WTC11 (cell line): ENCODE data around the gene LATS2. TPM values are rescaled to one million over a fixed set of nuclear protein-coding genes. Genes with fewer than 3 reads are reported as not detected.

Source experiments
- ATAC-seq: fragments of 200-7000 bp; cut with Tn5 transposase; 2 replicates; pipeline ENCODE4 v1.10.0; 2021; ENCODE audit warnings: mild to moderate bottlenecking, moderate library complexity
- CTCF ChIA-PET: fragments of 300-600 bp; sonication (Branson Sonifier 250); formaldehyde crosslinking; loops from one replicate; lab custom pipeline; 2021; ENCODE audit warnings: antibody characterized with exemption; lab: Charles Lee
- POLR2A ChIA-PET: fragments of 350-600 bp; sonication (Branson Sonifier 250); formaldehyde crosslinking; loops from one replicate; lab custom pipeline; 2021; ENCODE audit warnings: antibody characterized with exemption; lab: Charles Lee
- DNase-seq: peaks from one replicate; pipeline ENCODE4 v3.0.0; 2021; ENCODE audit warnings: low spot score
- H3K27ac Mint-ChIP-seq: 2 replicates; pipeline ENCODE4 v1.8.0; 2021; ENCODE audit warnings: mixed read lengths
- H3K27me3 Mint-ChIP-seq: 2 replicates; pipeline ENCODE4 v1.8.0; 2021; ENCODE audit warnings: low read depth, mild to moderate bottlenecking, moderate library complexity, mixed read lengths
- H3K36me3 Mint-ChIP-seq: 2 replicates; pipeline ENCODE4 v1.8.0; 2021; ENCODE audit warnings: mixed read lengths
- H3K4me1 Mint-ChIP-seq: 2 replicates; pipeline ENCODE4 v1.8.0; 2022; ENCODE audit warnings: mixed read lengths
- H3K4me3 Mint-ChIP-seq: 2 replicates; pipeline ENCODE4 v1.8.0; 2021; ENCODE audit warnings: mild to moderate bottlenecking, moderate library complexity, mixed read lengths
- H3K9me3 Mint-ChIP-seq: 2 replicates; pipeline ENCODE4 v1.8.0; 2021; ENCODE audit warnings: mixed read lengths
- CREM ChIP-seq: sonication (generic); formaldehyde crosslinking; IDR thresholded peaks from 2 replicates; pipeline ENCODE4 v1.8.1; 2022; ENCODE audit warnings: mild to moderate bottlenecking, missing genetic modification reagents, moderate library complexity
- FOXP1 ChIP-seq: sonication (generic); formaldehyde crosslinking; IDR thresholded peaks from 2 replicates; pipeline ENCODE4 v1.8.0; 2022; ENCODE audit warnings: missing genetic modification reagents, mild to moderate bottlenecking, moderate library complexity, borderline replicate concordance
- GABPB1 ChIP-seq: sonication (generic); formaldehyde crosslinking; IDR thresholded peaks from 2 replicates; pipeline ENCODE4 v1.8.1; 2023; ENCODE audit warnings: mild to moderate bottlenecking, missing genetic modification reagents
- GTF2I ChIP-seq: fragments of 250-450 bp; sonication (Bioruptor Pico); conservative IDR thresholded peaks from 2 replicates; pipeline ENCODE4 v1.4.0; 2021; ENCODE audit warnings: mild to moderate bottlenecking
- NFYB ChIP-seq: sonication (generic); formaldehyde crosslinking; conservative IDR thresholded peaks from 2 replicates; pipeline ENCODE4 v1.8.0; 2022; ENCODE audit warnings: low read depth, missing genetic modification reagents
- NR2C2 ChIP-seq: sonication (generic); formaldehyde crosslinking; IDR thresholded peaks from 2 replicates; pipeline ENCODE4 v1.8.0; 2022; ENCODE audit warnings: mild to moderate bottlenecking, missing genetic modification reagents
- NR3C1 ChIP-seq: sonication (generic); formaldehyde crosslinking; conservative IDR thresholded peaks from 2 replicates; pipeline ENCODE4 v1.8.1; 2023; ENCODE audit warnings: low read depth, mild to moderate bottlenecking, missing genetic modification reagents
- RELA ChIP-seq: sonication (generic); formaldehyde crosslinking; IDR thresholded peaks from 2 replicates; pipeline ENCODE4 v1.8.1; 2022; ENCODE audit warnings: missing genetic modification reagents, mild to moderate bottlenecking, borderline replicate concordance
- TCF7 ChIP-seq: sonication (generic); formaldehyde crosslinking; IDR thresholded peaks from 2 replicates; pipeline ENCODE4 v1.8.0; 2022; ENCODE audit warnings: mild to moderate bottlenecking, low read depth, missing genetic modification reagents, moderate library complexity
- ZNF121 ChIP-seq: sonication (generic); formaldehyde crosslinking; IDR thresholded peaks from 2 replicates; pipeline ENCODE4 v1.8.0; 2023; ENCODE audit warnings: missing genetic modification reagents
- ZNF219 ChIP-seq: sonication (generic); formaldehyde crosslinking; IDR thresholded peaks from 2 replicates; pipeline ENCODE4 v1.8.0; 2023; ENCODE audit warnings: missing genetic modification reagents, mild to moderate bottlenecking, borderline replicate concordance
- total RNA-seq: library from RNA; stranded (reverse); gene quantifications from 3 replicates; pipeline ENCODE4 v1.2.3, GENCODE V29; 2021
- TF ChIP-seq, protein P1 (sequence below): sonication (generic); formaldehyde crosslinking; IDR thresholded peaks from 2 replicates; pipeline ENCODE4 v1.8.1; 2023; ENCODE audit warnings: mild to moderate bottlenecking, missing genetic modification reagents
- TF ChIP-seq, protein P2 (sequence below): sonication (generic); formaldehyde crosslinking; IDR thresholded peaks from 2 replicates; pipeline ENCODE4 v1.8.0; 2022; ENCODE audit warnings: missing genetic modification reagents
- TF ChIP-seq, protein P3 (sequence below): sonication (generic); formaldehyde crosslinking; IDR thresholded peaks from 2 replicates; pipeline ENCODE4 v1.8.0; 2023; ENCODE audit warnings: missing genetic modification reagents, mild to moderate bottlenecking, borderline replicate concordance
- TF ChIP-seq, protein P4 (sequence below): sonication (generic); formaldehyde crosslinking; IDR thresholded peaks from 2 replicates; pipeline ENCODE4 v1.8.1; 2022; ENCODE audit warnings: low read depth, missing genetic modification reagents, borderline replicate concordance

The LATS2 gene
- total RNA-seq, 1 experiment from 2014 or later, result 28.9 TPM

DNA sequence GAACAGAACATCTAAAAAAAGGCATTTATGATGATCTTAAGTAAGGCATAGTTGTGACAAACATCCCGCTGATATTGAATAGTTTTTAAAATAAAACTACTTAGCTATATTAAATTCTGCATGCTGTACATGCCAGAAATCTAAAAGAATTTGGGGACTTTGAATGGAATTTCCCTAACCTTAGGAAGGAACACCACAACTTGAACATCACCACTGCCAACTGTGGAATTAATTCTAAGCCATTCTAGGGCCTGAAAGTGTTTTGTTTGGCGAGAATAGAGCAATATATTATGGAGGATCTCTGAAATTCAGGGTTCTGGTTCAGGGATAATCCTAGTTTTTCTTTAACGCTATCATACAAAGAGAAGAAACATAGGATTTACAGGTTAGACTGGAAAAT lies 17.8 kb upstream of the LATS2 start (continued):
- TF ChIP-seq TCF7, result no peak

DNA sequence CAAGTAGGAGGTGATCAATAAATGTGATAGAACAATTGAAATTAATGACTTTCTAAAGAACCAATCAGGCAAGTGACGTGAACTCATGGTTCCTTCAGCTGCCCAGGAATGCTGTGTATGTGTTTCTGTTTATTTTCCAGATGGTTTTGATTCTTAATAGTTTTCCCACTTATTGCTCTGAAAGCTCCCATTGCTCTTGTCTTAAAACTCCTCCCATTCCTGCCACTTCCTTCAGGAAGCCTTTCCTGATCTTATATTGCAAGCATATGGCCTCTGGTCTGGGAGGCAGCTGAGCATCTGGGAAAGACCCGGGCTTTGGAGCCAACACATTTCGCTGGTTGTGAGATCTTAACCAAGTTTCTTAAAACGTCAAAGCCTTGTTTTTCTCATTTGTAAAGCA lies 17.1 kb upstream of the LATS2 start:
- ChIA-PET CTCF (interaction anchor here (1.2 kb wide), 1 partner anchor 17 kb away, joined by 3 read pairs; the partner anchor contains the start of gene LATS2), POLR2A (no interaction called here)
- DNase-seq (no peak), ATAC-seq (no peak)
- TF ChIP-seq ZNF219 (CRISPR knock-in tag), result no peak
- no peak for TF ChIP-seq NFYB (CRISPR knock-in tag)
- TF ChIP-seq GABPB1 (CRISPR knock-in tag), result no peak
- Mint-ChIP-seq H3K9me3 (no peaks in the 10 kb centered on the region), H3K27ac (no peak overlapping the region), H3K36me3 (no peaks in the 10 kb centered on the region), H3K4me3 (no peak overlapping the region), H3K4me1 (peaks cover 37% of the 10 kb centered on the region), H3K27me3 (peaks cover 6% of the 10 kb centered on the region)

DNA sequence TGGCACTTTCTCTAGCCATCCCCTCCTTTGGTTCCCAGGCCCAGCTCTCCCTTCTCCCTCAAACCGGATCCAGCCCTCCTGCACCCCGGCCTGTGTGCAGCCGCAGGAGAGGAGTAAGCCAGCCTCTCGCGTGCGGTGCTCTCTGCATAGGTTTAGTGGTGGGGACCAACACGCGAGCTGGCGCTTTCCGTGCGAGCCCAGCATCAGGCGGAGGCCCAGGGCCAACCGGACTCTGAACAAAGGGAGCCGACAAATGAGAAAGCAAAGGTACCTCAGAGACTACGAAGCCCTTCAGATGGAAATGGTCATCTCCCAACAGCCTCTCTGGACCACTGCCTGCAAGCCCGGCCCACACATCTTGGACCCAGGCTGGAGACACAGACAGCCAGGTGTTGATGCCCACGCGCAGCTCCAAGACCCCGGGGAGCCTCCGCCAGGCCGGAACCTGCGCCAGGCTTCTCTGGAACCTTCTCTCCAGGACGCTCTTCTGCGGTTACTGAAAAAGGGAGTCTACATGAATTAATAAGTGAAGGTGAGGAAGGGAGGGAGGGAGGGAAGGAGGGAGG lies 16.5 kb upstream of the LATS2 start:
- ChIA-PET CTCF (interaction anchor here (0.7 to 1.2 kb wide), 2 partner anchors 16 kb away, joined by 3 read pairs; partner anchors contain the start of gene LATS2), POLR2A (no interaction called here)
- ATAC-seq (no peak), DNase-seq (no peak)
- Mint-ChIP-seq H3K27ac (0 out of 2 replicates have a peak overlapping the region, but pooled peaks have one; percentile 11), H3K36me3 (no peaks in the 10 kb centered on the region), H3K27me3 (peaks cover 6% of the 10 kb centered on the region), H3K9me3 (no peaks in the 10 kb centered on the region), H3K4me1 (peaks cover 37% of the 10 kb centered on the region), H3K4me3 (peak overlapping the region; percentile 21; the same call in 1 of the 2 replicates)
- TF ChIP-seq GTF2I (CRISPR knock-in tag) (no peak), FOXP1 (0 out of 2 replicates have a peak, but pooled peaks have one; percentile 20)
- TF ChIP-seq, protein P1, sequence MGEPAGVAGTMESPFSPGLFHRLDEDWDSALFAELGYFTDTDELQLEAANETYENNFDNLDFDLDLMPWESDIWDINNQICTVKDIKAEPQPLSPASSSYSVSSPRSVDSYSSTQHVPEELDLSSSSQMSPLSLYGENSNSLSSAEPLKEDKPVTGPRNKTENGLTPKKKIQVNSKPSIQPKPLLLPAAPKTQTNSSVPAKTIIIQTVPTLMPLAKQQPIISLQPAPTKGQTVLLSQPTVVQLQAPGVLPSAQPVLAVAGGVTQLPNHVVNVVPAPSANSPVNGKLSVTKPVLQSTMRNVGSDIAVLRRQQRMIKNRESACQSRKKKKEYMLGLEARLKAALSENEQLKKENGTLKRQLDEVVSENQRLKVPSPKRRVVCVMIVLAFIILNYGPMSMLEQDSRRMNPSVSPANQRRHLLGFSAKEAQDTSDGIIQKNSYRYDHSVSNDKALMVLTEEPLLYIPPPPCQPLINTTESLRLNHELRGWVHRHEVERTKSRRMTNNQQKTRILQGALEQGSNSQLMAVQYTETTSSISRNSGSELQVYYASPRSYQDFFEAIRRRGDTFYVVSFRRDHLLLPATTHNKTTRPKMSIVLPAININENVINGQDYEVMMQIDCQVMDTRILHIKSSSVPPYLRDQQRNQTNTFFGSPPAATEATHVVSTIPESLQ (CRISPR knock-in tag), result no peak

DNA sequence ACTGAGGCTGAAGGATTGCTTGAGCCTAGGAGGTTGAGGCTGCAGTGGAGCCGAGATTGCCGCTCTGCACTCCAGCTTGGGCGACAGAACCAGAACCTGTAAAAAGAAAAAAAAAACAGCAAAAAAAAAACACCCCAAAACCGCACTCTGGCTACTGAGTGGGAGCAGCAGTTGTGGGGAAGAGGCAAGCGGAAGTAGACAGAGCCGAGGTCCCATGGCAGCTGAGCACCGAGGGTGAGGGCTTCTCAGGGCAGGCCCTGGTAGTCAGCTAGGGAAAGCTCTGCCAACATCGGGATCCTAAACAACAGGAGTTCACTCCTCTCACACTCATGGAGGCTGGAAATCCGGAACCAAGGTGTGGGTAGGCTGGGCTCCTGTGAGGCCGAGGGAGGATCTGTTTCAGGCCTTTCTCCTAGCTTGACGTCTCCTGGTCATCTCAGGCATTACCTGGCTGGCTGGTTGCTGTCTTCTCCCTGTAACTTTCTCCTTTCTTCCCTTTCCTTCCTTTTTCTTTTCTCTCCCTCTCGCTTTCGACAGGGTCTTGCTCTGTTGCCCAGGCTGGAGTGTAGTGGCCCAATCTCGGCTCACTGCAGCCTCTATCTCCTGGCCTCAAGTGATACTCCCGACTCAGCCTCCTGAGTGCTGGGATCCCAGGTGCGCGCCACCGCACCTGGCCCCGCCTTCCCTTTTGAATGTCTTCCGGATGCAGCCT lies 15.8 kb upstream of the LATS2 start:
- H3K9me3 Mint-ChIP-seq, result no peaks in the 10 kb centered on the region
- CTCF ChIA-PET, result interaction anchor here (0.7 kb wide), 1 partner anchor 15 kb away, joined by 3 read pairs; no protein-coding TSS in a partner anchor

DNA sequence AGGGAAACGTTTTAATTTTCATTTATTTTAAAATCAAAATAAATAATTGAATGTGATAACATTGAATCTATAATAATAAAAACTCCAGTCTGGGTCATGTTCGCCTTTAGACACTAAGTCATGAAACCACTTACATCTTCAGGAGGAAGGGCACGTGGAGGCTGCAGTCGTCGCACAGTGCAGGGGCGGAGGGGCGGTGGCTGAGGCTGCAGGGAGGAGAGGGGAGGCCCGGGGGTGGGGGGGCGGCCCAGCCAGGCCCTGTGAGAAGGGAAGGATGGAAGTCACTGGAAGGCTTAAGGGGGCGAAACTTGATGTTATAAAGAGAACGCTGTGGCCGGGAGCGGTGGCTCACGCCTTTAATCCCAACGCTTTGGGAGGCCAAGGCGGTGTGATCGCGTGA lies 14.9 kb upstream of the LATS2 start:
- Mint-ChIP-seq H3K36me3 (no peaks in the 10 kb centered on the region), H3K27me3 (peaks cover 6% of the 10 kb centered on the region), H3K9me3 (no peaks in the 10 kb centered on the region), H3K4me1 (peaks cover 37% of the 10 kb centered on the region), H3K27ac (no peak overlapping the region), H3K4me3 (peak overlapping the region; percentile 37)
- CTCF ChIA-PET, result no interaction called here
- DNase-seq (peak; percentile 38), ATAC-seq (peak; percentile 17)
- POLR2A ChIA-PET, result interaction anchor here (0.6 to 1.1 kb wide), 2 partner anchors 15 to 16 kb away, joined by 3 to 5 read pairs; partner anchors contain the start of gene LATS2
- TF ChIP-seq, protein P2, sequence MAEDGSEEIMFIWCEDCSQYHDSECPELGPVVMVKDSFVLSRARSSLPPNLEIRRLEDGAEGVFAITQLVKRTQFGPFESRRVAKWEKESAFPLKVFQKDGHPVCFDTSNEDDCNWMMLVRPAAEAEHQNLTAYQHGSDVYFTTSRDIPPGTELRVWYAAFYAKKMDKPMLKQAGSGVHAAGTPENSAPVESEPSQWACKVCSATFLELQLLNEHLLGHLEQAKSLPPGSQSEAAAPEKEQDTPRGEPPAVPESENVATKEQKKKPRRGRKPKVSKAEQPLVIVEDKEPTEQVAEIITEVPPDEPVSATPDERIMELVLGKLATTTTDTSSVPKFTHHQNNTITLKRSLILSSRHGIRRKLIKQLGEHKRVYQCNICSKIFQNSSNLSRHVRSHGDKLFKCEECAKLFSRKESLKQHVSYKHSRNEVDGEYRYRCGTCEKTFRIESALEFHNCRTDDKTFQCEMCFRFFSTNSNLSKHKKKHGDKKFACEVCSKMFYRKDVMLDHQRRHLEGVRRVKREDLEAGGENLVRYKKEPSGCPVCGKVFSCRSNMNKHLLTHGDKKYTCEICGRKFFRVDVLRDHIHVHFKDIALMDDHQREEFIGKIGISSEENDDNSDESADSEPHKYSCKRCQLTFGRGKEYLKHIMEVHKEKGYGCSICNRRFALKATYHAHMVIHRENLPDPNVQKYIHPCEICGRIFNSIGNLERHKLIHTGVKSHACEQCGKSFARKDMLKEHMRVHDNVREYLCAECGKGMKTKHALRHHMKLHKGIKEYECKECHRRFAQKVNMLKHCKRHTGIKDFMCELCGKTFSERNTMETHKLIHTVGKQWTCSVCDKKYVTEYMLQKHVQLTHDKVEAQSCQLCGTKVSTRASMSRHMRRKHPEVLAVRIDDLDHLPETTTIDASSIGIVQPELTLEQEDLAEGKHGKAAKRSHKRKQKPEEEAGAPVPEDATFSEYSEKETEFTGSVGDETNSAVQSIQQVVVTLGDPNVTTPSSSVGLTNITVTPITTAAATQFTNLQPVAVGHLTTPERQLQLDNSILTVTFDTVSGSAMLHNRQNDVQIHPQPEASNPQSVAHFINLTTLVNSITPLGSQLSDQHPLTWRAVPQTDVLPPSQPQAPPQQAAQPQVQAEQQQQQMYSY (CRISPR knock-in tag), result no peak
- TF ChIP-seq, protein P3, sequence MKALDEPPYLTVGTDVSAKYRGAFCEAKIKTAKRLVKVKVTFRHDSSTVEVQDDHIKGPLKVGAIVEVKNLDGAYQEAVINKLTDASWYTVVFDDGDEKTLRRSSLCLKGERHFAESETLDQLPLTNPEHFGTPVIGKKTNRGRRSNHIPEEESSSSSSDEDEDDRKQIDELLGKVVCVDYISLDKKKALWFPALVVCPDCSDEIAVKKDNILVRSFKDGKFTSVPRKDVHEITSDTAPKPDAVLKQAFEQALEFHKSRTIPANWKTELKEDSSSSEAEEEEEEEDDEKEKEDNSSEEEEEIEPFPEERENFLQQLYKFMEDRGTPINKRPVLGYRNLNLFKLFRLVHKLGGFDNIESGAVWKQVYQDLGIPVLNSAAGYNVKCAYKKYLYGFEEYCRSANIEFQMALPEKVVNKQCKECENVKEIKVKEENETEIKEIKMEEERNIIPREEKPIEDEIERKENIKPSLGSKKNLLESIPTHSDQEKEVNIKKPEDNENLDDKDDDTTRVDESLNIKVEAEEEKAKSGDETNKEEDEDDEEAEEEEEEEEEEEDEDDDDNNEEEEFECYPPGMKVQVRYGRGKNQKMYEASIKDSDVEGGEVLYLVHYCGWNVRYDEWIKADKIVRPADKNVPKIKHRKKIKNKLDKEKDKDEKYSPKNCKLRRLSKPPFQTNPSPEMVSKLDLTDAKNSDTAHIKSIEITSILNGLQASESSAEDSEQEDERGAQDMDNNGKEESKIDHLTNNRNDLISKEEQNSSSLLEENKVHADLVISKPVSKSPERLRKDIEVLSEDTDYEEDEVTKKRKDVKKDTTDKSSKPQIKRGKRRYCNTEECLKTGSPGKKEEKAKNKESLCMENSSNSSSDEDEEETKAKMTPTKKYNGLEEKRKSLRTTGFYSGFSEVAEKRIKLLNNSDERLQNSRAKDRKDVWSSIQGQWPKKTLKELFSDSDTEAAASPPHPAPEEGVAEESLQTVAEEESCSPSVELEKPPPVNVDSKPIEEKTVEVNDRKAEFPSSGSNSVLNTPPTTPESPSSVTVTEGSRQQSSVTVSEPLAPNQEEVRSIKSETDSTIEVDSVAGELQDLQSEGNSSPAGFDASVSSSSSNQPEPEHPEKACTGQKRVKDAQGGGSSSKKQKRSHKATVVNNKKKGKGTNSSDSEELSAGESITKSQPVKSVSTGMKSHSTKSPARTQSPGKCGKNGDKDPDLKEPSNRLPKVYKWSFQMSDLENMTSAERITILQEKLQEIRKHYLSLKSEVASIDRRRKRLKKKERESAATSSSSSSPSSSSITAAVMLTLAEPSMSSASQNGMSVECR (CRISPR knock-in tag), result no peak
- TF ChIP-seq CREM, result no peak

More for the DNA sequence above, 15.8 kb upstream of the LATS2 start:
- H3K4me3 Mint-ChIP-seq, result peak overlapping the region; percentile 21
- no peak overlapping the region for H3K27ac Mint-ChIP-seq
- peaks cover 37% of the 10 kb centered on the region for H3K4me1 Mint-ChIP-seq
- DNase-seq (no peak), ATAC-seq (no peak)
- TF ChIP-seq ZNF121 (CRISPR knock-in tag), result peak; percentile 98
- no peak for TF ChIP-seq NR2C2
- no peak for TF ChIP-seq RELA (CRISPR knock-in tag)
- TF ChIP-seq, protein P4, sequence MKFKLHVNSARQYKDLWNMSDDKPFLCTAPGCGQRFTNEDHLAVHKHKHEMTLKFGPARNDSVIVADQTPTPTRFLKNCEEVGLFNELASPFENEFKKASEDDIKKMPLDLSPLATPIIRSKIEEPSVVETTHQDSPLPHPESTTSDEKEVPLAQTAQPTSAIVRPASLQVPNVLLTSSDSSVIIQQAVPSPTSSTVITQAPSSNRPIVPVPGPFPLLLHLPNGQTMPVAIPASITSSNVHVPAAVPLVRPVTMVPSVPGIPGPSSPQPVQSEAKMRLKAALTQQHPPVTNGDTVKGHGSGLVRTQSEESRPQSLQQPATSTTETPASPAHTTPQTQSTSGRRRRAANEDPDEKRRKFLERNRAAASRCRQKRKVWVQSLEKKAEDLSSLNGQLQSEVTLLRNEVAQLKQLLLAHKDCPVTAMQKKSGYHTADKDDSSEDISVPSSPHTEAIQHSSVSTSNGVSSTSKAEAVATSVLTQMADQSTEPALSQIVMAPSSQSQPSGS (CRISPR knock-in tag), result no peak
- TF ChIP-seq NR3C1 (CRISPR knock-in tag), result no peak
- H3K27me3 Mint-ChIP-seq, result peaks cover 6% of the 10 kb centered on the region
- POLR2A ChIA-PET, result interaction anchor here (0.6 kb wide), 1 partner anchor 17 kb away, joined by 3 read pairs; no protein-coding TSS in a partner anchor
- no peaks in the 10 kb centered on the region for H3K36me3 Mint-ChIP-seq
